ENCODE data around the gene NSUN7.

Gene NSUN7

GRCh38 chr4:40858962-40859361, 109.2 kb downstream of the NSUN7 start:
- DNase-seq (ENCODE audit: low spot score) = no peak
- TF ChIP-seq, protein P1, sequence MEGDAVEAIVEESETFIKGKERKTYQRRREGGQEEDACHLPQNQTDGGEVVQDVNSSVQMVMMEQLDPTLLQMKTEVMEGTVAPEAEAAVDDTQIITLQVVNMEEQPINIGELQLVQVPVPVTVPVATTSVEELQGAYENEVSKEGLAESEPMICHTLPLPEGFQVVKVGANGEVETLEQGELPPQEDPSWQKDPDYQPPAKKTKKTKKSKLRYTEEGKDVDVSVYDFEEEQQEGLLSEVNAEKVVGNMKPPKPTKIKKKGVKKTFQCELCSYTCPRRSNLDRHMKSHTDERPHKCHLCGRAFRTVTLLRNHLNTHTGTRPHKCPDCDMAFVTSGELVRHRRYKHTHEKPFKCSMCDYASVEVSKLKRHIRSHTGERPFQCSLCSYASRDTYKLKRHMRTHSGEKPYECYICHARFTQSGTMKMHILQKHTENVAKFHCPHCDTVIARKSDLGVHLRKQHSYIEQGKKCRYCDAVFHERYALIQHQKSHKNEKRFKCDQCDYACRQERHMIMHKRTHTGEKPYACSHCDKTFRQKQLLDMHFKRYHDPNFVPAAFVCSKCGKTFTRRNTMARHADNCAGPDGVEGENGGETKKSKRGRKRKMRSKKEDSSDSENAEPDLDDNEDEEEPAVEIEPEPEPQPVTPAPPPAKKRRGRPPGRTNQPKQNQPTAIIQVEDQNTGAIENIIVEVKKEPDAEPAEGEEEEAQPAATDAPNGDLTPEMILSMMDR (IDR thresholded peaks at IDR 0.05; ENCODE audit: extremely low read depth, missing control alignments) = no peak

Data from GM20000 (cell line).